SU-DHL-6 (cell line): ENCODE data around the gene GPR135.

ENCODE experiments used
- H2AFZ ChIP-seq: fragments of 200-600 bp; sonication (generic); 2 replicates; pipeline ENCODE4 v1.6.1; 2014; ENCODE audit warnings: low read depth, mild to moderate bottlenecking, moderate library complexity, mixed read lengths, antibody characterized with exemption, low read length; ENCODE audit not compliant: severe bottlenecking
- H3F3A ChIP-seq: fragments of 200-600 bp; shearing (Covaris generic); 2 replicates; pipeline ENCODE4 v1.6.0; 2016; ENCODE audit warnings: antibody characterized with exemption, mild to moderate bottlenecking; ENCODE audit not compliant: insufficient read depth
- H3K27ac ChIP-seq: fragments of 200-600 bp; sonication (generic); 2 replicates; pipeline ENCODE4 v1.5.1; 2016; ENCODE audit warnings: low read depth, mild to moderate bottlenecking, low read length, moderate library complexity, mixed read lengths
- H3K27me3 ChIP-seq: fragments of 200-600 bp; sonication (generic), shearing (Covaris generic); 2 replicates; pipeline ENCODE4 v1.6.0; 2014; ENCODE audit warnings: mild to moderate bottlenecking, low read length
- H3K36me3 ChIP-seq: fragments of 200-600 bp; sonication (generic); 2 replicates; pipeline ENCODE4 v1.6.1; 2014; ENCODE audit warnings: mild to moderate bottlenecking, low read length, mixed read lengths
- H3K4me2 ChIP-seq: fragments of 300-600, 200-600 bp; shearing (Covaris generic), sonication (generic); 2 replicates; pipeline ENCODE4 v1.6.0; 2014; ENCODE audit warnings: low read length, low read depth, mild to moderate bottlenecking; ENCODE audit not compliant: poor library complexity, severe bottlenecking
- H3K4me3 ChIP-seq: fragments of 200-600 bp; sonication (generic); 2 replicates; pipeline ENCODE4 v1.5.1; 2014; ENCODE audit warnings: antibody characterized with exemption, low read length, mild to moderate bottlenecking, mixed read lengths; ENCODE audit not compliant: insufficient read depth, poor library complexity, severe bottlenecking
- H3K79me2 ChIP-seq: fragments of 200-600 bp; sonication (generic); 2 replicates; pipeline ENCODE4 v1.6.1; 2014; ENCODE audit warnings: mild to moderate bottlenecking, low read length, moderate library complexity; ENCODE audit not compliant: insufficient read depth
- H3K9ac ChIP-seq: fragments of 200-600 bp; sonication (generic); 2 replicates; pipeline ENCODE4 v1.7.0; 2014; ENCODE audit warnings: mild to moderate bottlenecking, low read length
- H3K9me2 ChIP-seq: fragments of 200-600 bp; sonication (generic); replicated peaks from 2 replicates; pipeline ENCODE4 v1.6.1; 2014; ENCODE audit warnings: low read length; ENCODE audit not compliant: insufficient read depth
- H3K9me3 ChIP-seq: fragments of 200-600 bp; sonication (generic); 2 replicates; pipeline ENCODE4 v1.6.1; 2014; ENCODE audit warnings: low read length, mixed read lengths; ENCODE audit not compliant: insufficient read depth
- H4K20me1 ChIP-seq: fragments of 200-600 bp; sonication (generic); 2 replicates; pipeline ENCODE4 v1.6.1; 2014; ENCODE audit warnings: low read depth, mild to moderate bottlenecking, antibody characterized with exemption, low read length, moderate library complexity, mixed read lengths
- CTCF ChIP-seq: fragments of 200-600 bp; sonication (generic); IDR thresholded peaks from one replicate; pipeline ENCODE4 v1.5.1; 2017; ENCODE audit warnings: antibody characterized with exemption, mild to moderate bottlenecking, low read length, moderate library complexity; ENCODE audit not compliant: insufficient read depth, poor library complexity, severe bottlenecking
- EZH2phosphoT487 ChIP-seq: fragments of 200-600 bp; sonication (generic), shearing (Covaris generic); conservative IDR thresholded peaks from 2 replicates; pipeline ENCODE4 v1.6.1; 2018; ENCODE audit warnings: mild to moderate bottlenecking, antibody characterized with exemption, low read length, moderate library complexity, mixed read lengths

The GPR135 gene

GRCh38 chr14:59483819-59484638 lies 18.8 kb upstream of the GPR135 start, which contains the start of the genes JKAMP and L3HYPDH:
TSS of gene JKAMP (plus strand) at chr14:59484517. CDS start at chr14:59484590, 73 bp downstream.
TSS of gene L3HYPDH (minus strand) at chr14:59484408. CDS start at chr14:59484316, 92 bp downstream.
- peak within 1 kb of the TSS; percentile 91 for H3K9ac ChIP-seq
- H3K36me3 ChIP-seq = peaks cover 13% of the 10 kb centered on the region
- peak within 1 kb of the TSS; percentile 78 for H3K4me2 ChIP-seq
- no peak for TF ChIP-seq EZH2phosphoT487
- peak; percentile 49 for TF ChIP-seq CTCF
- H3K9me3 ChIP-seq = no peaks in the 10 kb centered on the region
- peaks cover 54% of the 10 kb centered on the region for H3K79me2 ChIP-seq
- H3K9me2 ChIP-seq = no peaks in the 10 kb centered on the region
- H3K4me3 ChIP-seq = peak within 1 kb of the TSS; percentile 93
- peak within 1 kb of the TSS; percentile 82 for H2AFZ ChIP-seq
- H3K27ac ChIP-seq = peak within 1 kb of the TSS; percentile 51
- H4K20me1 ChIP-seq = no peaks in the 10 kb centered on the region
- peaks cover 4% of the 10 kb centered on the region; the same call in 1 of the 2 replicates for H3F3A ChIP-seq
- H3K27me3 ChIP-seq = no peaks in the 10 kb centered on the region

DNA sequence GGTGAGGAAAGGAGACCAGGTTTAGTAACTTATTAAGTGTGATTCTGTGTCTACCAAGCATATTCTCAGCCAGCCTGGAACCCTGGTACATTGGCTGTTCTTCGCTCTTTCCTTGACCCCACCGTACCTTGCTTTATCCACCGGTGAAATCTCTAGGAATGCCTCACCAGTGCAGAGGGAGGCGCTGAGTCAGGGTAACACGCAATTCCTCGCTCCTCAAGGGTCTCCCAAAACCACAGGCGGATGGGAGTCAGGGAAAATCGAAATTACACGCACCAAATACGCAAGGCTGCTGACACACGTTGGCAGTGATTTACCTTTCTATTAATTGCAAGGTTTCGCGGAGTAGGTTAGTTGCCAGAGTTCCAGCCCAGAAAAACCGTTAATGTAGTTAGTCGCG lies 18.2 kb upstream of the GPR135 start:
- Histone ChIP-seq H3F3A (peaks cover 4% of the 10 kb centered on the region; the same call in 1 of the 2 replicates), H3K4me2 (peak overlapping the region; percentile 78), H2AFZ (peak overlapping the region; percentile 82), H3K9me2 (no peaks in the 10 kb centered on the region), H3K36me3 (peaks cover 12% of the 10 kb centered on the region), H4K20me1 (no peaks in the 10 kb centered on the region), H3K27ac (no peak overlapping the region), H3K79me2 (peaks cover 54% of the 10 kb centered on the region), H3K9me3 (no peaks in the 10 kb centered on the region), H3K9ac (peak overlapping the region; percentile 91), H3K4me3 (peak overlapping the region; percentile 93), H3K27me3 (no peaks in the 10 kb centered on the region)
- TF ChIP-seq CTCF (no peak), EZH2phosphoT487 (no peak)

- no peaks in the 10 kb centered on the region for H4K20me1 ChIP-seq
- H3K9ac ChIP-seq = peak overlapping the region; percentile 91
- no peaks in the 10 kb centered on the region for H3K9me2 ChIP-seq
- no peak overlapping the region for H2AFZ ChIP-seq
- H3K4me2 ChIP-seq = peak overlapping the region; percentile 78
- peaks cover 54% of the 10 kb centered on the region for H3K79me2 ChIP-seq
- peaks cover 6% of the 10 kb centered on the region for H3K36me3 ChIP-seq
- H3K27me3 ChIP-seq = no peaks in the 10 kb centered on the region
- H3K27ac ChIP-seq = no peak overlapping the region
- H3K4me3 ChIP-seq = peak overlapping the region; percentile 93
- TF ChIP-seq EZH2phosphoT487 (no peak), CTCF (no peak)
- H3K9me3 ChIP-seq = no peaks in the 10 kb centered on the region
- H3F3A ChIP-seq = peaks cover 4% of the 10 kb centered on the region; the same call in 1 of the 2 replicates
Observed at GRCh38 chr14:59482541-59483331, 17.6 kb upstream of the GPR135 start.
